GM12878 (cell line): ENCODE data around the gene FAM120A. TPM values are rescaled to one million over a fixed set of nuclear protein-coding genes. Genes with fewer than 3 reads are reported as not detected.
A peak's percentile ranks its signal among the peaks of the same experiment; 100 is the strongest.

Source experiments
- ESRRA ChIP-seq: IDR thresholded peaks from 2 replicates; pipeline ENCODE4 v1.6.1; 2012; ENCODE audit warnings: mild to moderate bottlenecking, low read length, improper control_type of control experiment
- FOXK2 ChIP-seq: fragments of 450-650 bp; IDR thresholded peaks from 2 replicates; pipeline ENCODE4 v1.6.1; 2017; ENCODE audit warnings: mild to moderate bottlenecking, moderate library complexity
- HCFC1 ChIP-seq: fragments of 150-350 bp; IDR thresholded peaks from 2 replicates; pipeline ENCODE4 v1.6.1; 2014; ENCODE audit warnings: low read length
- IKZF1 ChIP-seq: fragments of 450-650 bp; conservative IDR thresholded peaks from 2 replicates; pipeline ENCODE4 v1.6.1; 2017; ENCODE audit warnings: antibody characterized with exemption, mild to moderate bottlenecking
- IKZF2 ChIP-seq, 2 experiments: fragments of 450-650 bp; IDR thresholded peaks; 2 replicates each; pipeline ENCODE4 v1.6.1; 2017; ENCODE audit warnings: mild to moderate bottlenecking in 2 of 2, moderate library complexity in 2 of 2
- JUND ChIP-seq: IDR thresholded peaks from 2 replicates; pipeline ENCODE4 v1.6.1; 2012; ENCODE audit warnings: low read depth, mild to moderate bottlenecking, low read length, improper control_type of control experiment, moderate library complexity
- KAT2A ChIP-seq: conservative IDR thresholded peaks from 2 replicates; pipeline ENCODE4 v1.6.1; 2011; ENCODE audit warnings: low read depth, low read length; ENCODE audit not compliant: control insufficient read depth
- KLF5 ChIP-seq: fragments of 450-650 bp; IDR thresholded peaks from 2 replicates; pipeline ENCODE4 v1.6.1; 2014; ENCODE audit warnings: mild to moderate bottlenecking; ENCODE audit not compliant: partially characterized antibody
- MEF2A ChIP-seq: IDR thresholded peaks from 2 replicates; pipeline ENCODE4 v1.6.1; 2011; ENCODE audit warnings: low read depth, mild to moderate bottlenecking, low read length, moderate library complexity; ENCODE audit not compliant: insufficient read depth
- POLR2A ChIP-seq: IDR thresholded peaks from 2 replicates; pipeline ENCODE4 v1.6.1; 2011; ENCODE audit warnings: low read depth, mild to moderate bottlenecking, low read length
- SMARCA5 ChIP-seq: fragments of 450-650 bp; IDR thresholded peaks from 2 replicates; pipeline ENCODE4 v1.6.1; 2017; ENCODE audit warnings: mild to moderate bottlenecking
- SMC3 ChIP-seq: IDR thresholded peaks from 2 replicates; pipeline ENCODE4 v1.6.1; 2011; ENCODE audit warnings: low read length, improper control_type of control experiment, borderline replicate concordance
- SP1 ChIP-seq: IDR thresholded peaks from one replicate; pipeline ENCODE4 v1.6.1; 2011; ENCODE audit warnings: low read depth, low read length
- TCF7 ChIP-seq: IDR thresholded peaks from 2 replicates; pipeline ENCODE4 v1.6.1; 2014; ENCODE audit warnings: antibody characterized with exemption, borderline replicate concordance
- YY1 ChIP-seq: IDR thresholded peaks from 2 replicates; pipeline ENCODE4 v1.6.1; 2011; ENCODE audit warnings: low read depth, mild to moderate bottlenecking, low read length
- polyA plus RNA-seq, 11 experiments: library from polyadenylated mRNA; depleted of rRNA in 4 of 11; unstranded in 6 of 11; stranded (reverse) in 5 of 11; fragments of >200 nt; fragmentation: Nextera tagmentation in 4 of 11; fragmentation: Illumina TruSeq in 1 of 11; extraction: Ambion mirVana in 4 of 11; extraction: Trizol in 1 of 11; gene quantifications; 1 replicate in 1 of 11; 2 replicates in 10 of 11; pipeline versions ENCODE4 v1.2.1 to v1.2.3, GENCODE V29; 2011 to 2016; ENCODE audit warnings: inconsistent platforms in 2 of 11, missing spikeins in 2 of 11, low read depth in 1 of 11
- total RNA-seq, 4 experiments: library from RNA; depleted of rRNA in 3 of 4; stranded (reverse); fragments of >200 nt in 3 of 4; fragmentation: Illumina TruSeq in 1 of 4; extraction: Trizol in 1 of 4; gene quantifications; 2 replicates each; pipeline versions ENCODE4 v1.2.1 to v1.2.3, GENCODE V29; 2013 to 2021
- TF ChIP-seq, protein P1 (sequence below): fragments of 450-650 bp; conservative IDR thresholded peaks from 2 replicates; pipeline ENCODE4 v1.6.1; 2017; ENCODE audit warnings: mild to moderate bottlenecking, moderate library complexity
- TF ChIP-seq, protein P2 (sequence below): IDR thresholded peaks from 2 replicates; pipeline ENCODE4 v1.6.1; 2012; ENCODE audit warnings: improper control_type of control experiment, low read depth, low read length; ENCODE audit not compliant: insufficient replicate concordance
- TF ChIP-seq, protein P3 (sequence below): IDR thresholded peaks from 2 replicates; pipeline ENCODE4 v1.6.1; 2011; ENCODE audit warnings: low read depth, low read length, improper control_type of control experiment, borderline replicate concordance
- TF ChIP-seq, protein P4 (sequence below): fragments of 450-650 bp; IDR thresholded peaks from 2 replicates; pipeline ENCODE4 v1.6.1; 2017; ENCODE audit warnings: borderline replicate concordance
- TF ChIP-seq, protein P5 (sequence below): IDR thresholded peaks from 2 replicates; pipeline ENCODE4 v1.6.1; 2011; ENCODE audit warnings: mild to moderate bottlenecking, low read depth, low read length, moderate library complexity; ENCODE audit not compliant: insufficient replicate concordance

The FAM120A gene
- total and polyA plus RNA-seq, 10 of the 15 experiments (the other 5 are each of a cell fraction or from before 2014, with no cell fraction given), result 13.1 to 89.6 (median 52.5) TPM

DNA sequence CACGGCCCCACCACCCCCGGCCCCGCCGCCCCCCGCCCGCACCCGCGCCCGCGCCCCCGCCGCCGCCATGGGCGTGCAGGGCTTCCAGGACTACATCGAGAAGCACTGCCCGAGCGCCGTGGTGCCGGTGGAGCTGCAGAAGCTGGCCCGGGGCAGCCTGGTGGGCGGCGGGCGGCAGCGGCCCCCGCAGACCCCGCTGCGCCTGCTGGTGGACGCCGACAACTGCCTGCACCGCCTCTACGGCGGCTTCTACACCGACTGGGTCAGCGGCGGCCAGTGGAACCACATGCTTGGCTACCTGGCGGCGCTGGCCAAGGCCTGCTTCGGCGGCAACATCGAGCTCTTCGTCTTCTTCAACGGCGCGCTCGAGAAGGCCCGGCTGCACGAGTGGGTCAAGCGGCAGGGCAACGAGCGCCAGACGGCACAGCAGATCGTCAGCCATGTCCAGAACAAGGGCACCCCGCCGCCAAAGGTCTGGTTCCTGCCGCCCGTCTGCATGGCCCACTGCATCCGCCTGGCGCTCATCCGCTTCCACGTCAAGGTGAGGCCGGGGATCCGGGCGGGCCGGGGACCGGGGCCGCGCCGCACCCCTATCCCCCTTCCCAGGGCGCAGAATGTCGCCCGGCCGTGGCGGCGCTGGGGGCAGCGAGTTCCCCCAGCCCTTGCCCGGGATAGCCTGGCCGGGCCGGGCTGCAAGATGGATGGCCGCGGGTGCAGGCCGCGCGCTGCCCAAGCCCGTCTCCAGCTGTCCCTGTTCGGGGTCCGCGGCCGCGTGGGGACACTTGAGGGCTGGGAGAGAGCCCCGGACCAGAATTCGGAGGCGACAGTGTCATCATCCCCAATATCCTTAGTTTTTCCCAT is 594 bp downstream of the FAM120A start (continued):
- TF ChIP-seq SP1, result no peak
- no peak for TF ChIP-seq ESRRA
- peak; percentile 53; the same call in 1 of the 2 replicates for TF ChIP-seq YY1
- TF ChIP-seq, protein P1, sequence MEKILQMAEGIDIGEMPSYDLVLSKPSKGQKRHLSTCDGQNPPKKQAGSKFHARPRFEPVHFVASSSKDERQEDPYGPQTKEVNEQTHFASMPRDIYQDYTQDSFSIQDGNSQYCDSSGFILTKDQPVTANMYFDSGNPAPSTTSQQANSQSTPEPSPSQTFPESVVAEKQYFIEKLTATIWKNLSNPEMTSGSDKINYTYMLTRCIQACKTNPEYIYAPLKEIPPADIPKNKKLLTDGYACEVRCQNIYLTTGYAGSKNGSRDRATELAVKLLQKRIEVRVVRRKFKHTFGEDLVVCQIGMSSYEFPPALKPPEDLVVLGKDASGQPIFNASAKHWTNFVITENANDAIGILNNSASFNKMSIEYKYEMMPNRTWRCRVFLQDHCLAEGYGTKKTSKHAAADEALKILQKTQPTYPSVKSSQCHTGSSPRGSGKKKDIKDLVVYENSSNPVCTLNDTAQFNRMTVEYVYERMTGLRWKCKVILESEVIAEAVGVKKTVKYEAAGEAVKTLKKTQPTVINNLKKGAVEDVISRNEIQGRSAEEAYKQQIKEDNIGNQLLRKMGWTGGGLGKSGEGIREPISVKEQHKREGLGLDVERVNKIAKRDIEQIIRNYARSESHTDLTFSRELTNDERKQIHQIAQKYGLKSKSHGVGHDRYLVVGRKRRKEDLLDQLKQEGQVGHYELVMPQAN, result 0 out of 2 replicates have a peak, but pooled peaks have one; percentile 48
- TF ChIP-seq KAT2A, result no peak
- peak; percentile 34; the same call in 1 of the 2 replicates for TF ChIP-seq IKZF1
- TF ChIP-seq POLR2A, result peak; percentile 60
- TF ChIP-seq MEF2A, result no peak
- TF ChIP-seq JUND, result no peak
- TF ChIP-seq, protein P2, sequence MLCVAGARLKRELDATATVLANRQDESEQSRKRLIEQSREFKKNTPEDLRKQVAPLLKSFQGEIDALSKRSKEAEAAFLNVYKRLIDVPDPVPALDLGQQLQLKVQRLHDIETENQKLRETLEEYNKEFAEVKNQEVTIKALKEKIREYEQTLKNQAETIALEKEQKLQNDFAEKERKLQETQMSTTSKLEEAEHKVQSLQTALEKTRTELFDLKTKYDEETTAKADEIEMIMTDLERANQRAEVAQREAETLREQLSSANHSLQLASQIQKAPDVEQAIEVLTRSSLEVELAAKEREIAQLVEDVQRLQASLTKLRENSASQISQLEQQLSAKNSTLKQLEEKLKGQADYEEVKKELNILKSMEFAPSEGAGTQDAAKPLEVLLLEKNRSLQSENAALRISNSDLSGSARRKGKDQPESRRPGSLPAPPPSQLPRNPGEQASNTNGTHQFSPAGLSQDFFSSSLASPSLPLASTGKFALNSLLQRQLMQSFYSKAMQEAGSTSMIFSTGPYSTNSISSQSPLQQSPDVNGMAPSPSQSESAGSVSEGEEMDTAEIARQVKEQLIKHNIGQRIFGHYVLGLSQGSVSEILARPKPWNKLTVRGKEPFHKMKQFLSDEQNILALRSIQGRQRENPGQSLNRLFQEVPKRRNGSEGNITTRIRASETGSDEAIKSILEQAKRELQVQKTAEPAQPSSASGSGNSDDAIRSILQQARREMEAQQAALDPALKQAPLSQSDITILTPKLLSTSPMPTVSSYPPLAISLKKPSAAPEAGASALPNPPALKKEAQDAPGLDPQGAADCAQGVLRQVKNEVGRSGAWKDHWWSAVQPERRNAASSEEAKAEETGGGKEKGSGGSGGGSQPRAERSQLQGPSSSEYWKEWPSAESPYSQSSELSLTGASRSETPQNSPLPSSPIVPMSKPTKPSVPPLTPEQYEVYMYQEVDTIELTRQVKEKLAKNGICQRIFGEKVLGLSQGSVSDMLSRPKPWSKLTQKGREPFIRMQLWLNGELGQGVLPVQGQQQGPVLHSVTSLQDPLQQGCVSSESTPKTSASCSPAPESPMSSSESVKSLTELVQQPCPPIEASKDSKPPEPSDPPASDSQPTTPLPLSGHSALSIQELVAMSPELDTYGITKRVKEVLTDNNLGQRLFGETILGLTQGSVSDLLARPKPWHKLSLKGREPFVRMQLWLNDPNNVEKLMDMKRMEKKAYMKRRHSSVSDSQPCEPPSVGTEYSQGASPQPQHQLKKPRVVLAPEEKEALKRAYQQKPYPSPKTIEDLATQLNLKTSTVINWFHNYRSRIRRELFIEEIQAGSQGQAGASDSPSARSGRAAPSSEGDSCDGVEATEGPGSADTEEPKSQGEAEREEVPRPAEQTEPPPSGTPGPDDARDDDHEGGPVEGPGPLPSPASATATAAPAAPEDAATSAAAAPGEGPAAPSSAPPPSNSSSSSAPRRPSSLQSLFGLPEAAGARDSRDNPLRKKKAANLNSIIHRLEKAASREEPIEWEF, result no peak
- TF ChIP-seq, protein P3, sequence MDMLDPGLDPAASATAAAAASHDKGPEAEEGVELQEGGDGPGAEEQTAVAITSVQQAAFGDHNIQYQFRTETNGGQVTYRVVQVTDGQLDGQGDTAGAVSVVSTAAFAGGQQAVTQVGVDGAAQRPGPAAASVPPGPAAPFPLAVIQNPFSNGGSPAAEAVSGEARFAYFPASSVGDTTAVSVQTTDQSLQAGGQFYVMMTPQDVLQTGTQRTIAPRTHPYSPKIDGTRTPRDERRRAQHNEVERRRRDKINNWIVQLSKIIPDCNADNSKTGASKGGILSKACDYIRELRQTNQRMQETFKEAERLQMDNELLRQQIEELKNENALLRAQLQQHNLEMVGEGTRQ, result no peak
- TF ChIP-seq IKZF2 (IDR thresholded peaks at IDR 0.05), result no peak
- TF ChIP-seq, protein P4, sequence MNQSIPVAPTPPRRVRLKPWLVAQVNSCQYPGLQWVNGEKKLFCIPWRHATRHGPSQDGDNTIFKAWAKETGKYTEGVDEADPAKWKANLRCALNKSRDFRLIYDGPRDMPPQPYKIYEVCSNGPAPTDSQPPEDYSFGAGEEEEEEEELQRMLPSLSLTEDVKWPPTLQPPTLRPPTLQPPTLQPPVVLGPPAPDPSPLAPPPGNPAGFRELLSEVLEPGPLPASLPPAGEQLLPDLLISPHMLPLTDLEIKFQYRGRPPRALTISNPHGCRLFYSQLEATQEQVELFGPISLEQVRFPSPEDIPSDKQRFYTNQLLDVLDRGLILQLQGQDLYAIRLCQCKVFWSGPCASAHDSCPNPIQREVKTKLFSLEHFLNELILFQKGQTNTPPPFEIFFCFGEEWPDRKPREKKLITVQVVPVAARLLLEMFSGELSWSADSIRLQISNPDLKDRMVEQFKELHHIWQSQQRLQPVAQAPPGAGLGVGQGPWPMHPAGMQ, result no peak
- no peak for TF ChIP-seq KLF5
- no peak for TF ChIP-seq FOXK2
- no peak for TF ChIP-seq SMC3
- no peak for TF ChIP-seq TCF7
- no peak for TF ChIP-seq SMARCA5
- TF ChIP-seq HCFC1, result no peak
- TF ChIP-seq, protein P5, sequence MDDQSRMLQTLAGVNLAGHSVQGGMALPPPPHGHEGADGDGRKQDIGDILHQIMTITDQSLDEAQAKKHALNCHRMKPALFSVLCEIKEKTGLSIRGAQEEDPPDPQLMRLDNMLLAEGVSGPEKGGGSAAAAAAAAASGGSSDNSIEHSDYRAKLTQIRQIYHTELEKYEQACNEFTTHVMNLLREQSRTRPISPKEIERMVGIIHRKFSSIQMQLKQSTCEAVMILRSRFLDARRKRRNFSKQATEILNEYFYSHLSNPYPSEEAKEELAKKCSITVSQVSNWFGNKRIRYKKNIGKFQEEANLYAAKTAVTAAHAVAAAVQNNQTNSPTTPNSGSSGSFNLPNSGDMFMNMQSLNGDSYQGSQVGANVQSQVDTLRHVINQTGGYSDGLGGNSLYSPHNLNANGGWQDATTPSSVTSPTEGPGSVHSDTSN, result no peak
